GM19395 (cell line): ENCODE results near the gene BCLAF1.
A peak's percentile ranks its signal among the peaks of the same experiment; 100 is the strongest.
"Not testable (repeated sequence)": the region's sequence is repeated elsewhere in the genome, so short reads cannot be mapped to it uniquely, and the experiment has no call there.

Experiments
- ATAC-seq: cut with Tn5 transposase; IDR thresholded peaks from one replicate; pipeline ENCODE4 v1.9.1; 2021; ENCODE audit warnings: mild to moderate bottlenecking, moderate library complexity; ENCODE audit not compliant: unreplicated experiment

The BCLAF1 gene

DNA sequence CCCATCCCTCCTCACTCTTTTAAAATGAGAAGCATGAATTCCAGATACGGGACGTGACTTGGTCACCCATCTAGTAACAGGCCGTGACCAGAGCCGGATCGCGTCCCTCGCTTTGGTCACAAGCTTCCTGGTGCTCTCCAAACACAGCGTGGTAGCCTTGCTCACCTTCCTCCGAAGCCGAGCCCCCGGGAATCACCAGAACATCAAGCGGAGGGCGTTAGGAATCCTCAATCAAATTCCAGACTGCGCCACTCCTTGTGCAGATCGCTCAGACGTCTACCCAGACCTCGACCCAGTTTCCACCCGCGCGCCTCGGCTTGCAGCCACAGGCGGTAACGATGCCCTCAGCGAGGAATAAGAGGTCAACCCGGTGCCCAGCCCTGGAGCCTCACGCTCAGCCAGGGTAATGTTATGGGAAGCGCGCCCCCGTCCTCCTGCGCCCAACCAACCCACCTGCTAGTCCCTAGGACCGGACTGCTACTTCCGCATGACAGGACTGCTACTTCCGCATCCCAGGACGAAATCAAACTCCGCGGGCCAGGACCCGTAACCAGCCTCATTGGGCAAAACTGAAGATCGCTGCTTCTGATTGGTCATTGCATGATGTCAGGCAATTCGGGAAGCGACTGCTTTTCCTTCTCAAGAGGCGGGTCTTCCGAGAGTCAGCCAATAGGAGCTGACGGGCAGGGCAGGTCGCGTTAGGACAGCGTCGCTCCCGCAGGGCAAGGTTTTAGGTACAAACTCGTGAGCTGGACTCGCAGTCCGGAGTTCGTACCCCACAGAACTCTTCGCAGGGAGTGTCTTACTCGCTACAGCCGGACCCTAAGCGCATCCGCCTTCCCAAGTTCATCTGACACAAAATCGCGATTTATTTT lies 39.6 kb downstream of the BCLAF1 start, which contains the start of gene MTFR2:
Gene MTFR2, minus strand, starts transcription at position 501 of the 875 bp plus-strand sequence. CDS start 1,212 bp downstream, outside the sequence.
- ATAC-seq = peak; percentile 98

DNA sequence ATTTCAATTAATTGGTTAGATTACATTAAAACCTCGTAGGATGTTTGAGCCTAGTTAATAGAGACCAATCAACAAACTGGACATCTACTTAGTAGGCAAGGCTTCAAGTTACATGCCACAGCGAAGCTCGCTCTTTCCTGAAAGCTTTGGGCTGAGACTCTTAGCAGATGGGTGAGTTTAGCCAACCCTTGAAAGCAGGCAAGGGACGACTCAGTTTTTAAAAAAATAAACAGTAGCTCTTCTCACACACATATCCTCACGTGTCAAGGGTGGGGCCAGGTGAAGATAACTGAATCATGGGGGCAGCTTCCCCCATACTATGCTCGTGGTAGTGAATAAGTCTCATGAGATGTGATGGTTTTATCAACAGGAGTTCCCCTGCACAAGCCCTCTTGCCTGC lies 40.3 kb downstream of the BCLAF1 start:
- no peak for ATAC-seq

DNA sequence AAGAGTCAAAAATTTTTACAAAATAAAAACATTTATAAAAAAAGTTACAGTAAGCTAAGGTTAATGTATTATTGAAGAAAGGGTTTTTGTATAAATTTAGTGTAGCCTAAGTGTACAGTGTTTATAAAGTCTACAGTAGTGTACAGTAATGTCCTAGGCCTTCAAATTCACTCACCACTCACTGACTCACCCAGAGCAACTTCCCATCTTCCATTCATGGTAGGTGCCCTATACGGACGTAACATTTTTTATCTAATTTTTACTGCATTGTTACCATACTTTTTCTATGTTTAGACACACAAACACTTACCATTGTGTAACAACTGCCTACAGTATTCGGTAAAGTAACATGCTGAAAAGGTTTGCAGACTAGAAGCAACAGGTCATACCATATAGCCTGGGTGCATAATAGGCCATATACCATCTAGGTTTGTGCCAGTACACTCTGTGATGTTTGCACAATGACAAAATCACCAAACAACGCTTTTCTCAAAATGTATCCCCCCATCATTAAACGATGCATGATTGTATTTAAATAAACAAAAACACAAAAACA lies 45.5 kb downstream of the BCLAF1 start:
- ATAC-seq = no peak

DNA sequence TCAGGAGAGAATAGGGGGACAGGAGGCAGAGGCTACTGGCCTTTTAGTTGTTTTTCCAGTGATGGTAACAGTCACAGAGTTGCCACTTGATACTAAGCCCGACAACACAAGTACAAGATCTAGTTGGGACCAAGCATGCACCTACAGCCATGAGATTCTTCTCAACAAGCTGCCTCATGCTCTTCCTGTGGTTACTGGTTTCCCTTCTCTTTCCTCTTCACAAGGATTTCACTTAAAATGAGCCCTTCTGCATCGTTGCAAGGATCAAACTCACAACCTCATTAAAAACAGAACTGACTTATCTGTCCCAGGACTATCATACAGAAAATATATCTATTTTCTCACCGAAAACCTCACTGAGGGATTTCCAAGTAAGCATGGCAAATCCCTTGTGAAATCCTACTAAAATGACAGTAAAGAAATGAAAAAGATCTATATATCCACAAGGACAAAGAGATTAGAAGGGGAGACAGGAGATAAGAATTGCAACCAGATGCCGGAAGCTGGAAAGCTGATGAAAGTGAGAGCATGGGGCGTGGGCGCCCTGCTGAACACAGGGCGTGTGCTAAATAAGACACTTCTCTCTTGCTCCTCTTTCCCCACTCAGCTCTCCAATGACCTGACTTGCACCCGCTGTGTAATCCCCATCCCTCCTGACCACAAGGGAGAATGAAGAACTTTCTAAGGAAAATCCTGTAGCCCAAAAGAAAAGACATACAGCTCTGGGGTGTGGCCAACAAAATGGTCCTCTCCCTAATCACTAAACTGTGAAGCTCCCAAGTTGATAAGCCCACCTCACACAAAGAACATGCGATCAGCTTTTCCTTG lies 53.0 kb downstream of the BCLAF1 start:
- no peak for ATAC-seq

DNA sequence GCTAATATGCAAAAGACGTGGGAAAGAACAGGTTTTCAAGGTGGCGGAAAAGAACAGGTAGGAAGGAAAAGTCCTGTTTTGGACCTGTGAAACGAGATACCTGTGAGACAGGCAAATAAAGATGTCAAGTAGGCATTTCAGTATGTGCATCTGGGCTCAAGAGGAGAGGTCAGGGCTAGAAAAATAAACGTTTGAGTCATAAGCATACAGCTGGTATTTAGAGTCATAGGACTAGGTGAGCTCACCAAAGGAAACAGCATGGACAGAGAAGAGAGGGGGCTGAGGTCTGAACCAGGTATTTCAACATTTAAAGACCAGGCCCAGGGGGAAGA lies 54.4 kb downstream of the BCLAF1 start:
- ATAC-seq = no peak

DNA sequence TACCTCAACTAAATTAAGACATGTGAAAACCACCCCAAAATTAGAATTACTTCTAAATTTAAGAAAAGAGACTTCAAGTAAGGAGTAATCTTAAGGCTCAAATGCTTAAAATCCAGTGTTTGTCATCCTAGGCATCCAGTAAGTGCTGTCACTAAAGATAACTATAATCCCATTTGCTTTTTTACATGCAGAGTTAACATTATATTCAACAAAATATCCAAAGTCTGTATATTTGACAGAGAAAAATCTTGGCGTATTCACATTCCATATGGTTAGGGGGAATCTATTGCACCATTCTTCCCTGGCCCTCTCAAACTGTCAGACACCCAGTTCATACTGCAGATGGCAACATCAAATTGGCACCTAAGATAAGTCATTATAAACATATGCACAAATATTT lies 56.9 kb downstream of the BCLAF1 start:
- no peak for ATAC-seq

DNA sequence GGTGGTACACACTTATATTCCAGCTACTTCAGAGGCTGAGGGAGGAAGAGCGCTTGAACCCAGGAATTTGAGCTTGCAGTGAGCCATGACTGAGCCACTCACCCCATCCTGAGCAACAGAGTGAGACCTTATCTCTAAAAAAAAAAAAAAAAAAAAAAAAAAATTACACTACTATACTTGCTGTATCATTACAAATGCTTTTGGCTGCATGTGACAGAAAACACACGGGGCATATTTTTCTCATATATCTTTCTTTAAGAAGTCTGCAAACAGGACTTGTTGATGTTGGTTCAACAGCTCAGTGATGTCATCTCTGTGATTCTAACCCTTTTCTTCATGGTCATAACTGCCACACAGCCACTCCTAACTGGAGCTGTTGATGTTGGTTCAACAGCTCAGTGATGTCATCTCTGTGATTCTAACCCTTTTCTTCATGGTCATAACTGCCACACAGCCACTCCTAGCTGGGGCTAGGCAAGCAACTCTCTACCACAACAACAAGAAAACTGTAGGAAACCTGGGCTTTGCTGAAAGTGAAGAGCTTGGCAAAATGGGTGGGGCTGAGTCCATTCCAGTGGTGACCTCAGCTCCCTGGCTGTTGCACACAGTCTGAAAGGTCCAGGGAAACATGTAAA lies 59.3 kb downstream of the BCLAF1 start:
- no peak for ATAC-seq

DNA sequence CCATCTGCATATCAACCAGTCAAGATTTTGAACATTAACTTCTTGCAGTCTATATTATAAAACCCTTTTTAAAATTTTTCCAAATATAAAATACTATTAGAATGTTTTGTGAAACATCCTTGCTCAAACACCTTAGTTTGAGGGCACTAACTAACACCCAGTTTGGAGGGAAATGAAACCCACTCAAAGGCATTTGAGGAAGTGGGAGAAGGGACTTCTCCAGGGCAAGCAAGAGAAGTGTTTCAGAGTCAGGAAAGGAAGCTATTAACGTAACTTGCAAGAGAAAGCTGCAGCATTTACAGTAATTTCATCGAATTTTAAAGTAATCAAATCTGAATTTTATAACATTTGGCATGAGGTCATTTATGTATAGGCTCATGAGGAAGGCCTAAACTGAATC lies 60.8 kb downstream of the BCLAF1 start:
- ATAC-seq = no peak

DNA sequence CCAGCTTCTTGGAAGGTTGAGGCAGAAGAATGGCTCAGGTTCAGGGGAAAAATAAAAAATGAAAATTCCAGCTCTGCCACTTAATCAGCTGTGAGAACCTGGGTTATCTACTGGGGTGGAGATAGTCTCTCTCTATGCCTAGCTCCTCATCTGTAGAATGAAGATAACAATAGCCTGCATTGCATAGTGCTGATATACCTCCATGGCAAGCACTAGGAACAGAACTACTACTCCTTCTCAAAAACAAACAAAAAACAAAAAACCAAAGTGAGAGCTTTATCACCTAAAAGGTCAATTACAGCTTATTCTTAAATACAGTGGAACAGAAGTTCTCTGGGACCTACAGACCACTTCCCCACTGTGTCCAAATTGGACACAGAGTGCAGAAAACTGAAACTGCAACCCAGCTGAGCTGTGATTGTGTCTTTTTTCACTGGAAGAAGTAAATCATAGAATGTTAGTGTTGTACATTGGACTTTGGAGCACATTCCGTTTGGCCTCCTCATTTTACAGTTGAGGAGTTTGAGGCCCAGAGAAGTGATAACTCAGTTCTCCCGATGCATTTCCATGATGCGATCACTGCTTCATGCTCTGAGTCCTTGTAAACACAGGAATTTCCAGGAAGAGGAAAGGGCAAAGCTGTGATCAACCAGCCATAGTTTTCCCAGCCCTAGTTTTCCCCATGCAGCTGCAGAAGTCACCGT lies 62.8 kb downstream of the BCLAF1 start:
- peak; percentile 31 for ATAC-seq

DNA sequence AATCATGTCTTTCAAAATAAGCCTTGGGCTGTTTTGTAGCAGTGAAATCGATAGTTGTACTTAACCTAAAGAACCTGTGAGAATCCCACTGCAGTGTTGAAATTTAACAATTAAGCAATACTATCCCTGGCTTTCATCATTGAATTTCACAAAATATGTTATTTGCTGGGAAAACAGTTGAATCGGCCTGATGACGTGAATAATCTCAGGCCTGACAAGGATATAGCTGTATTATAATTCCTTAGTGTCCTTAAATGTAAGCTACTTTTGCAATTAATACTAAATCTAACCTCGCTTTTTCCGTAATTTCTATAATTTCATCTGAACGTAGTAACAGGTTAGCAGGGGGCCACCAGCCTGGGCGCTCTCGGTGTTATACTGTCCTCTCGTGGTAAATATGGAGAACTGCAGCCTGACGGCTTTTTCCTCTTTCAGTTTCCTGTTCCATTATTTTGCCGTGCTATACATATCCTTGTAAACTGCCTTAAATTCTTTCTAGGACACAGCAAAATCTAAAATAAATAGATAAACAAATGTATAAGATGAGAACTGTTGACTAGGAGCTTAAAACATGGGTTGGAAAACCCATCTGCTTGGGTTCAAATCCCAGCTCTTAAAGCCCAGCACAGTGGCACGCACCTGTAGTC lies 63.5 kb downstream of the BCLAF1 start:
- ATAC-seq = peak; percentile 89

DNA sequence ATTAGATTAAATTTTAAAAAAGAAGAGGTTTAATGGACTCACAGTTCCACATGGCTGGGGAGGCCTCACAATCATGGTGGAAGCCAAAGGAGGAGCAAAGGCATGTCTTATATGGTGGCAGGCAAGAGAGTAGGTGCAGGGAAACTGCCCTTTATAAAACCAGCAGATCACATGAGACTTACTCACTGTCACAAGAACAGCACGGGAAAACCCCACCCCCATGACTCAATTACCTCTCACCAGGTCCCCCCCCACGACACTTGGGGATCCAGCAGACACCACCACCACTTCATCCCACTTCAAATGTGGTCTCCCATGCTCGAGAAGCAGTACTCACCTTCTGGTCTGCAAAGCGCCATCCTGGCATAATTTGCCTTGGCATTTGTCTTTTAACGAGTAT lies 64.2 kb downstream of the BCLAF1 start:
- ATAC-seq = no peak

DNA sequence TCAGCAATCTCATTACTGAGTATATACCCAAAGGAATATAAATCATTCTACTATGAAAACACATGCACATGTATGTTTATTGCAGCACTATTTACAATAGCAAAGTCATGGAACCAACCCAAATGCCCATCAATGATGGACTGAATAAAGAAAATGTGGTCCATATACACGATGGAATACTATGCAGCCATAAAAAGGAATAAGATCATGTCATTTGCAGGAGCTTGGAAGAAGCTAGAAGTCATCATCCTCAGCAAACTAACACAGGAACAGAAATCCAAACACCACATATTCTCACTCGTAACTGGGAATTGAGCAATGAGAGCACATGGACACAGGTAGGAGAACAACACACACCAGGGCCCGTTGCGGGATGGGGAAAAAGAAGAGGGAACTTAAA lies 64.7 kb downstream of the BCLAF1 start:
- not testable (repeated sequence) for ATAC-seq

DNA sequence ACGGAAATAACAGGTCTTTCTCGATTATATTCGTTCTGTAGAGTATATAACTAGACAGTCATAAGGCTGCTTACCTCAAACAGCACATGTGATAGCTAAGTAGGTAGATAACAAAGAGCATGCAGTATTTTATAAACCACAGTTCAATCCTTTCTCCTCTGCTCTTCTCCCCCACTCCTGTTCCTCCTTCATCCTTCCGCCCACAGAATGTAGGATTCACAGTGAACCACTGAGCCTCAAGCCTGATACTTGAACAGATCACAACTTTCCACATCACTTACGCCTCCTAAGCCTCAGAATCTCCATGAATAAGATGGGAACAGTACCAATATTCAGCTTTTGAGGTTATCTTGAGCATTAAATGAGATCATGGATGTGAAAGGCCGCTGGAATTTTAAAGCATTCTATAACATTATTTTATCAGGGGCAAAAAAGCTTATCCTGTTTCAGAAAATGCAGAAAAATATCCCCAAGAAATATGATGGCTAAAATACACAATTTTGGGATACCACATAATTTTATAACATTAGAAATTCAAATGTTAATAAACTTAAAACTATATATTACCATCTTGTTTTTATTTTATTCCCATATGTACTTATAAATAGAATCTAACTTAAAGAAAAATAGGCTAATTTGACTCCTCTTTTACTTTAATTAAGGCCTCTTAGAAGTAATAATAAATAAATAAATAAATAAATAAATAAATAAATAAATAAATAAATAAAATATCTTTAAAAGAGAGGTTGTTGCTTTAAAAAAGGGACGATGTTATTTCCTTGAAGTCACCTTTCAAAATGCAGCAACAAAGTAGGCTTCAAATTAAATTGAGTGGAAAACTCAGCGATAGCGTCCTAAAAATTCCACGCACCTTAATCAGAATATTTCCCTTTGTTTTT lies 72.9 kb downstream of the BCLAF1 start:
- ATAC-seq = no peak

DNA sequence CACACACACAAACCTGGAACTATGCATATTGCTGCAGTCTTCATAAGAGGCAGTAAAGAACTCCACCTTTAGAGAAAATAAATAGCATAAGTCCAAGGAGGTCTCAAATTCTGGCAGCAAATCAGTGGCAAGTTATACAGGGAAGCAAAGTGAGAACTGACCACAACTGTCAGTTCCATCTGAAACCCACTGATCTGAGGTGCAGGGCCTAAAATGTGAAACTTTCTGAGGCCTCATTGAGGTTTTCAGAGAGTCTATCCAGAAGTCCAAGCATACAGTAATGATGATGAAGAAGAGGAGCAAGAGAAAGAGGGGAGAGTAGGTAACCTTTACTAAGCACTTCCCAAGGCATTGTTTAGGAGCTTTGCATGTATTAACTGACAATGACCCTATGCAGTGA lies 75.8 kb downstream of the BCLAF1 start:
- ATAC-seq = no peak

DNA sequence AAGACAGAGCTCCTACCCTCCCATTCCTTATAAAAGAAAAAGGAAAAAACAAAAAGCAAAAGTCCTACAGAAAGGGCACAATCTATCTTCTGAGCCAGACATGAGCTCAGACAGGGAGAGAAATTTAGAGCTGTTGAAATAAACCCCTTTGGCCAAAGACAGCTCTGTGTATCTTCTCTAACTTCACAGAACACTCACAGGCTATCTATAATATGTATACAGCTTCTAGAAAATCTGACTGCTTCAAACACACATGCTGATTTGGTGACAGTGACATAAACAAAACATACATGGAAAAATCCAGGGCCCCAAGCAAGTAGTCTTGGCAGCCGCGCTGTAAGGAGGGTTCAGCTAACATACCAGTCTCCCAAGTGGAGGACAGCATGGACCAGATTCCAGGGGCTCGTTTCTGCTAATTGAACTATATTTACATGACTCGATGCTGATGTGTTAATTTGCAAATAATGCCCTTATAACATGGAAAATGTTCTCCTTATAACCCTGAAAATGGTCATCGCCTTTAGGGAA lies 76.6 kb downstream of the BCLAF1 start:
- ATAC-seq = no peak

DNA sequence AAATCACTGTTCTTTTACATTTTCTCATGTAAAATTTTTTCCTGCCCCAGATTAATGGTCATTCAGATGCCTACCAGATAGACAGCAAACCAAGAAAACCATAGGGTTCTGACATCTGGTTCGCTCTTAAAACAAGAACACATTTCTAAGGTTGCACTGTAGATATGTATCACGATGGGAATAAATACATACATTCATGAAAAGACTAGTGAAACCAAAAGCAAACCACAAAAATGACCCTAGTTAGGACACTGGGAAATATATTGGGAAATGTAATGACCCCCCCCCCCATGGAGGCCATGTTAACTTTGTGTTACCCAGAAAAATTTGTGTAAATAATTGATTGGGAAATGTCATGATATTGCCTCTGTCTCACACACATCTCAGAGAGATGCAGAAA lies 77.0 kb downstream of the BCLAF1 start:
- no peak for ATAC-seq

DNA sequence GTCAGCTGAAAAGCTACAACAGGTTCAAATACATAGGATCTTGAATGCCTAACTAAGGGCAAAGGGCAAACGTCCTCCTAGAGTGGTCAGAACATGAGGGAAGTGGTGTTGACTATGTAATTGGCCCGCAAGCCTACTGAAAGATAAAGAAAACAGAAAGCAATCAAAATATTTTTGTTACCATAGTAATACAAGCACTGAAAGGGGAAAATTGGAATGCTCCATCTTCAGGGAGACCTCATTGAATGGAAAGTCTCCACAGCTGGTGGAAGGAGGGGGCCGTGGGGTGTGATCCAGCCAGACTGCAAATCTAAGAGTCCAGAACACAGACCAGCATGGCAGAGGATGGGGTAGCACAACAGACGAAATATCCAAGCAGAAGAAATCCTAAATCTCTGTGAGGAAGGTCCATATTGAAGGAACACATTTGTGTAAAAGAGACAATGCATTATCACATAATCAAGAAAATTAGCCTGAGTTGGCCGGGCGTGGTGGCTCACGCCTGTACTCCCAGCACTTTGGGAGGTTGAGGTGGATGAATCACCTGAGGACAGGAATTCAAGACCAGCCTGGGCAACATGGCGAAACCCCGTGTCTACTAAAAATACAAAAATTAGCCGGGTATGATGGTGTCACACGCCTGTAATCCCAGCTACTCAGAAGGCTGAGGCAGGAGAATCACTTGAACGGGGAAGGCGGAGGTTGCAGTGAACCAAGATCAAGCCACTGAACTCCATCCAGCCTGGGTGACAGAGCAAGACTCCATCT lies 79.1 kb downstream of the BCLAF1 start:
- no peak for ATAC-seq

DNA sequence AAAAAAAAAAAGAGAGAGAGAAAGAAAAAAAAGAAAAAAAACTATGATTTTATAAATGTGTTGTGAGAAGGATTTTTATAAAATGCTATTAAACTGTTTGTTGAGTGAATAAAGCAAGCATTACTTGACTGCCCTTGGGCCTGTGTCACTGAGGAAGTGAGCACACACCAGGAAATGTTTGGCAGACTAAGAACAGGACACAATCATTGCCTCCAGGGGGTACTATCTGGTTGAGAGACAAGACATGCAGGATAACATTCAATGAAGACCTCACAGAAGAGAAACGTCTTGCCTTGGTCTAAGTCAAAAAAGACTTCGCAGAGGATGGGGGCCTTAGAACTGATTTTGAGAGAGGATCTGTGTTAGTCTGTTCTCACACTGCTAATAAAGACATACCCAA lies 80.2 kb downstream of the BCLAF1 start:
- ATAC-seq = no peak
